ENCODE measurements around the gene HOXC4.

HOXC4 gene

DNA sequence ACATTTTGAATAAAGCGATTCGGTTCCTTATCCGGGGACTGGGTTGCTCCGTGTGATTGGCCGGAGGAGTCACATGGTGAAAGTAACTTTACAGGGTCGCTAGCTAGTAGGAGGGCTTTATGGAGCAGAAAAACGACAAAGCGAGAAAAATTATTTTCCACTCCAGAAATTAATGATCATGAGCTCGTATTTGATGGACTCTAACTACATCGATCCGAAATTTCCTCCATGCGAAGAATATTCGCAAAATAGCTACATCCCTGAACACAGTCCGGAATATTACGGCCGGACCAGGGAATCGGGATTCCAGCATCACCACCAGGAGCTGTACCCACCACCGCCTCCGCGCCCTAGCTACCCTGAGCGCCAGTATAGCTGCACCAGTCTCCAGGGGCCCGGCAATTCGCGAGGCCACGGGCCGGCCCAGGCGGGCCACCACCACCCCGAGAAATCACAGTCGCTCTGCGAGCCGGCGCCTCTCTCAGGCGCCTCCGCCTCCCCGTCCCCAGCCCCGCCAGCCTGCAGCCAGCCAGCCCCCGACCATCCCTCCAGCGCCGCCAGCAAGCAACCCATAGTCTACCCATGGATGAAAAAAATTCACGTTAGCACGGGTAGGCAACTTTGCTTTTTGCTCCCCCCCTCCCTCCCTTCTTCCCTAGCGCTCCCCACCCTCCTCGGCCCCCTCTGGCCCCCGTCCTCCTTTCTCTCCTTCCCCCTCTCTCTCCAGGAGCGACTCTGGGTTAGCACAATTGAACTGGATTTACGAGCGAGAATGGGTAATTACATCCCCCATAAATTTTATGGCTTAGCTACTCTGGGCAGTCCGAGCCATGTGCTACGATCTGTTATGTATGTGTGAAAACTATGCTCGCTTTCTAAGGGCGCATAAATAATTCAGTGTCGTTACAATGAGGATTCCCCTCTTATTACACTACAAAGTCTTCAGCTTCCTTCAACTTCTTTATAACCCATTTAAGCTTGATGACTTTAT, at the start of gene HOXC4:
TSS of gene HOXC4 (plus strand) at position 85 of the 991 bp plus-strand sequence. CDS start at position 173, 88 bp downstream.
- no peak for DNase-seq
- in situ Hi-C loops (cut with MboI; ENCODE audit: low pct_unique_long_range_greater_than_20kb, low sequenced_read_pairs), result no loop called here

- in situ Hi-C loops (cut with MboI; ENCODE audit: low pct_unique_long_range_greater_than_20kb, low sequenced_read_pairs), result loop anchor here (10.0 kb wide), 1 partner anchor 191 kb away; no protein-coding TSS in a partner anchor
- peak; percentile 53 for DNase-seq
Measured at GRCh38 chr12:54004063-54004840, 49.4 kb upstream of the HOXC4 start.

DNA sequence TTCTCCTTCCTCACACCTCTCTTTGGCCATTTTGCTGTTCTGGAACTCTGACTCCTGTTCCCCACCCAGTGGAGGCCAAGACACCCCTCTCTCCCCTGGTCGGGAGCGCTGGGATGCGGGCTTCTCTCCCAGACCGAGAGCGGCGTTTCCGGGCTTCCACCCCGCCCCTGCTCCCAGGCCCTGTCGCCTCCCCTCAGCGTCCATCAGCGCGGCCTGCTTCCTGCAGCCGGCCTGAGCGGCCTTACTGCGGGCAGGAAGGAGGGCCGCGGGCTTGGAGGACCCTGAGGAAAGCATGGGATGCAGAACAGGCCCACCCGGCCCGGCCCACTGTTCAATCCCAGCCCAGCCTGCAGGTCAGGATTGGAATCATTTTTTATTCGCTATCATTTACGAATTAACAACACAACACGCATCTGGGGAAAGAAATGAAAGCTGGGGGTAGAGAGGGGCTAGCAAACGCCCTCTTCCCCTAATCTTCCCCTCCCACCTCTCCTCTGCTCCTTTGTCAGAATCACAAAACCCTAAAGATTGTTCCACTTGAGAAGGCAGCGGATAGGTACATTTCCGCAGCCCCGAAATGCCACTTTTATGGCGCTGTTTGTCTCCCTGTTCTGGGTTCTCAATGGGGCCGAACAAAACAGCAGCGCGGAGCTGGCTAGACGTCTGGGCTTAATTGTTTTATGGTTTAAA, 48.6 kb upstream of the HOXC4 start:
- no peak for DNase-seq
- in situ Hi-C loops (cut with MboI; ENCODE audit: low pct_unique_long_range_greater_than_20kb, low sequenced_read_pairs), result loop anchor here (10.0 kb wide), 1 partner anchor 190 kb away; no protein-coding TSS in a partner anchor

- in situ Hi-C loops (cut with MboI; ENCODE audit: low pct_unique_long_range_greater_than_20kb, low sequenced_read_pairs), result loop anchor here (10.0 kb wide), 1 partner anchor 189 kb away; no protein-coding TSS in a partner anchor
- DNase-seq, result no peak
Measured at GRCh38 chr12:54005531-54005852, 48.1 kb upstream of the HOXC4 start.

- peak; percentile 89 for DNase-seq
- in situ Hi-C loops (cut with MboI; ENCODE audit: low pct_unique_long_range_greater_than_20kb, low sequenced_read_pairs), result loop anchor here (10.0 kb wide), 1 partner anchor 189 kb away; no protein-coding TSS in a partner anchor
Measured at GRCh38 chr12:54005853-54006558, 47.6 kb upstream of the HOXC4 start.

- no peak for DNase-seq
- in situ Hi-C loops (cut with MboI; ENCODE audit: low pct_unique_long_range_greater_than_20kb, low sequenced_read_pairs), result loop anchor here (10.0 kb wide), 1 partner anchor 188 kb away; no protein-coding TSS in a partner anchor
Measured at GRCh38 chr12:54006559-54007220, 46.9 kb upstream of the HOXC4 start.

GRCh38 chr12:54007538-54008259, 45.9 kb upstream of the HOXC4 start:
- DNase-seq, result no peak
- in situ Hi-C loops (cut with MboI; ENCODE audit: low pct_unique_long_range_greater_than_20kb, low sequenced_read_pairs), result loop anchor here (10.0 kb wide), 1 partner anchor 187 kb away; no protein-coding TSS in a partner anchor

DNA sequence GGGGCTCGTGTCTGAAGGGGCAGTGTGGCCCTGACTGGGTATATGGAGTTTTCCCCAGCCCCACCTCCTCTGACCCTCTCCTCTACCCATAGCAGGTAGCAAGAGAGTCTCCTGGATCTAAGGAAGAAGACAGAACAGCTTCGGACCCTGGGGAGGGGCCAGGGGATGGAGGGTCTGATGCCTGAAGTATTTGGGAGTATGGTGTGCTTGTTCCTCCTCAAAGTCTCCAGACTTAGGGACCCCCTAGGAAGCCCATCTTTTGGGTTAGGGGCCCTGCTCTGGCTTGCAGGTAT, 45.4 kb upstream of the HOXC4 start:
- no peak for DNase-seq
- in situ Hi-C loops (cut with MboI; ENCODE audit: low pct_unique_long_range_greater_than_20kb, low sequenced_read_pairs), result loop anchor here (10.0 kb wide), 1 partner anchor 187 kb away; no protein-coding TSS in a partner anchor

- in situ Hi-C loops (cut with MboI; ENCODE audit: low pct_unique_long_range_greater_than_20kb, low sequenced_read_pairs), result loop anchor here (10.0 kb wide), 1 partner anchor 185 kb away; no protein-coding TSS in a partner anchor
- peak; percentile 43 for DNase-seq
Measured at GRCh38 chr12:54009171-54010052, 44.2 kb upstream of the HOXC4 start.

- DNase-seq, result no peak
- in situ Hi-C loops (cut with MboI; ENCODE audit: low pct_unique_long_range_greater_than_20kb, low sequenced_read_pairs), result no loop called here
Measured at GRCh38 chr12:54010053-54010971, 43.3 kb upstream of the HOXC4 start.

- no peak for DNase-seq
- in situ Hi-C loops (cut with MboI; ENCODE audit: low pct_unique_long_range_greater_than_20kb, low sequenced_read_pairs), result no loop called here
Measured at GRCh38 chr12:54010972-54011664, 42.5 kb upstream of the HOXC4 start.

DNA sequence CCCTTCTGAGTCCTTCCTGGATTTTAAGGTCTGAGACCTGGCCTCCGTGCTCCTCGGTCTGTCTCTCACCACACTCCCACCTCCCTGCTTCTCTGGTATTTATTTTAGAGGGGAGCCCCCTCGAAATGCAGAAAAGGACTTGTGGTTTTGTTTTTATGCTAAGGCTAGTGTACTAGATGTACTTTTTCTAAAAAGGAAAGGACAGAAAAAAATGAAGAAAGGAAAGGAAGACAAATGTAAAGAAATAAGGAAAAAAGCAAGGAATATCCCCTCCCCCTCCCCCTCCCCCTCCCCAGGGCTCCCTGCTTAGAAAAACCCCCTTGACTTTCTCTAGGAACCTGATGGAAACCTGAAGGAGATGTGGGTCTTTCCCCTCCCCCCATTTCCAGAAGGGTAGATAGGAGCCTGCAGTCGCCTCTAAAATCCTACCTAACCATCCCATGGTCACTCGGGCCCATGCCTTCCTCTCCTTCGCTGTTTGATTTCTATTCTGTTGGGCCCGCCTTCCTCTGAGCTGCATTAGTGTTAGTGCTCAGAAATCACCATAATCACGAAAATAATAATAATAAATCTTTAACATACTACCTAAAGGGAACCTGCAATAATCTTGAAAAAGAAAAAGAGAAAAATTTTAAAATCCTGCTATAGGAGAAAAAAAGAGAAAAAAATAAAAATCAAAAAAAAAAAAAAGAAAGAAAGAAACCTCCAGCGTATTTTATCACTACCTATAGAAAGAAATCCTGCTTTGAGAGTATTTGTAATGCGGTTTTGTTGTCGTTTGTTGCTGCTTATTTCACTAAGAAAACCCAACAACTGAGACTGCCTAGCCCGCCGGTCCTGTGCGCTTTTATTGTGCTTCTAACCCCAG, 41.7 kb upstream of the HOXC4 start:
- DNase-seq, result no peak
- in situ Hi-C loops (cut with MboI; ENCODE audit: low pct_unique_long_range_greater_than_20kb, low sequenced_read_pairs), result no loop called here

DNA sequence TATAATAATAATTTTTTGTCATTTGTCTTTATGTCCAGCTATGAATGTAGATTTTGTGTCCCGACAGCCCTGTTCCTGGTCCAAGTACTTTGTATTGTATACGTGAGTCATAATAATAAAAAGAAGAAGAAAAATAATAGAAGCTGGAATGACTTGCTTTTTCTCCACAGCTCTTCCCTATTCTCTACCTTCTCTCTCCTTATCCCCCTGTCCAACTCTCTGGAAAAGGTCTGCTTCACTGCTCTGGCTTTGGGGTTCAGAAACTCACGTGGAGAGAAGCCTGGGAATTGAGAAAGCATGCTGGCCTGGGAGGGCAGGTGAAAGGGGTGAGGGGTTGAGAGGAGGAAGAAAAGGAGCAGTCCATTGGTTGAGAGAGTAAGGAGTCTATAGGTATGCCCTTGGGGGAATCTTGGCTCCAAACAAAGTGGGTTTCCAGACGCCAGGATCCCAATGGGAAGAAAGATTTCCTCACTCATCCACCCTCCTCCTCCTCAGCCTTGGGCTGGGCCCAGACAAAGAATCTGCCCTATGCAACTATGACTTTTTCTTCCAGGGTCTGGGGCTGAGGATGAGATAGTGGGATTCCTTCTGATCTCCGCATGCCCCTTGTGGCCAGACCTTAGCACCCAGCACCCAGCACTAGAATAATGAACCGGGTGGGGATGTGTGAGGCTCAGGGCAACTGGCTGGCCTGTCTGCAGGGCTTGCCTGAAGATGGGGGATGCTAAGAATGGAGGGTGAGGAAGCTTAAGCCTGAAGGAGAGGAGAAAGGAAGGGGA, 40.8 kb upstream of the HOXC4 start:
- no peak for DNase-seq
- in situ Hi-C loops (cut with MboI; ENCODE audit: low pct_unique_long_range_greater_than_20kb, low sequenced_read_pairs), result no loop called here
